GM23338 (cell line): ENCODE data around the gene PKD2L1. TPM values are rescaled to one million over a fixed set of nuclear protein-coding genes. Genes with fewer than 3 reads are reported as not detected.

Experiments used
- ATAC-seq: fragments of 200-7000 bp; cut with Tn5 transposase; 3 replicates; pipeline ENCODE4 v1.9.1; 2020
- DNase-seq: peaks from one replicate; pipeline ENCODE4 v3.0.0-alpha.2; 2015; ENCODE audit warnings: low spot score
- H2AFZ ChIP-seq: fragments of 200-600 bp; sonication (generic); 2 replicates; pipeline ENCODE4 v1.8.0; 2016; ENCODE audit warnings: antibody characterized with exemption, mild to moderate bottlenecking, moderate library complexity
- H3F3A ChIP-seq: fragments of 200-600 bp; sonication (generic); replicated peaks from 2 replicates; pipeline ENCODE4 v1.8.0; 2017; ENCODE audit warnings: antibody characterized with exemption, mixed run types, low read depth
- H3K27ac ChIP-seq: fragments of 200-600 bp; sonication (generic); 2 replicates; pipeline ENCODE4 v1.6.1; 2016; ENCODE audit warnings: low read depth
- H3K27me3 ChIP-seq: fragments of 200-600 bp; sonication (generic); 2 replicates; pipeline ENCODE4 v1.8.0; 2016; ENCODE audit warnings: mild to moderate bottlenecking, mixed run types, moderate library complexity; ENCODE audit not compliant: insufficient read depth
- H3K36me3 ChIP-seq: fragments of 200-600 bp; sonication (generic); 2 replicates; pipeline ENCODE4 v1.8.0; 2016; ENCODE audit warnings: mild to moderate bottlenecking; ENCODE audit not compliant: insufficient read depth
- H3K4me1 ChIP-seq: fragments of 200-600 bp; sonication (generic); 2 replicates; pipeline ENCODE4 v1.8.0; 2016; ENCODE audit warnings: mild to moderate bottlenecking, moderate library complexity; ENCODE audit not compliant: insufficient read depth
- H3K4me2 ChIP-seq: fragments of 200-600 bp; sonication (generic); 2 replicates; pipeline ENCODE4 v1.7.1; 2017; ENCODE audit warnings: mixed run types
- H3K4me3 ChIP-seq: fragments of 200-600 bp; sonication (generic); 2 replicates; pipeline ENCODE4 v1.6.1; 2016; ENCODE audit warnings: mixed run types
- H3K79me2 ChIP-seq: fragments of 200-600 bp; sonication (generic); replicated peaks from 2 replicates; pipeline ENCODE4 v1.8.0; 2017; ENCODE audit warnings: mild to moderate bottlenecking; ENCODE audit not compliant: insufficient read depth
- H3K9me2 ChIP-seq: fragments of 200-600 bp; sonication (generic); 2 replicates; pipeline ENCODE4 v1.8.0; 2017; ENCODE audit not compliant: insufficient read depth
- H4K20me1 ChIP-seq: fragments of 200-600 bp; sonication (generic); replicated peaks from 2 replicates; pipeline ENCODE4 v1.8.0; 2017; ENCODE audit warnings: mild to moderate bottlenecking; ENCODE audit not compliant: insufficient read depth
- H3K27ac Mint-ChIP-seq: 2 replicates; pipeline ENCODE4 v1.8.0; 2020; ENCODE audit warnings: inconsistent platforms, mild to moderate bottlenecking, moderate library complexity, mixed read lengths
- H3K27me3 Mint-ChIP-seq: 3 replicates; pipeline ENCODE4 v1.8.0; 2022; ENCODE audit warnings: low read depth, mild to moderate bottlenecking, moderate library complexity, mixed read lengths, inconsistent platforms; ENCODE audit not compliant: insufficient read depth, poor library complexity
- H3K36me3 Mint-ChIP-seq: 3 replicates; pipeline ENCODE4 v1.8.0; 2021; ENCODE audit warnings: low read depth, mild to moderate bottlenecking, inconsistent platforms, moderate library complexity, mixed read lengths
- H3K4me1 Mint-ChIP-seq: 3 replicates; pipeline ENCODE4 v1.8.0; 2020; ENCODE audit warnings: mild to moderate bottlenecking, inconsistent platforms, mixed read lengths
- H3K4me3 Mint-ChIP-seq: 3 replicates; pipeline ENCODE4 v1.8.0; 2021; ENCODE audit warnings: moderate library complexity, mild to moderate bottlenecking, inconsistent platforms, mixed read lengths
- H3K9me3 Mint-ChIP-seq: 3 replicates; pipeline ENCODE4 v1.8.0; 2020; ENCODE audit warnings: moderate library complexity, mild to moderate bottlenecking, inconsistent platforms, mixed read lengths
- CREB1 ChIP-seq: fragments of 250-450 bp; sonication (Bioruptor Pico); IDR thresholded peaks from 2 replicates; pipeline ENCODE4 v1.5.0; 2020; ENCODE audit warnings: low read depth, mild to moderate bottlenecking, moderate library complexity
- CTCF ChIP-seq, 2 experiments: fragments of 200-600 bp in 1 of 2; sonication (generic) in 1 of 2; conservative IDR thresholded peaks; 2 replicates each; pipeline versions ENCODE4 v1.5.1 to v1.6.1; 2016 to 2017; ENCODE audit warnings: antibody characterized with exemption in 2 of 2, low read depth in 2 of 2, mild to moderate bottlenecking in 2 of 2, moderate library complexity in 1 of 2
- ETS1 ChIP-seq: IDR thresholded peaks from 2 replicates; pipeline ENCODE4 v1.6.1; 2016; ENCODE audit warnings: antibody characterized with exemption
- EZH2 ChIP-seq: fragments of 200-600 bp; sonication (generic); IDR thresholded peaks from one replicate; pipeline ENCODE4 v1.8.0; 2017; ENCODE audit warnings: antibody characterized with exemption, mild to moderate bottlenecking, low read depth; ENCODE audit not compliant: unreplicated experiment
- EZH2phosphoT487 ChIP-seq: fragments of 200-600 bp; sonication (generic); IDR thresholded peaks from one replicate; pipeline ENCODE4 v1.8.1; 2018; ENCODE audit warnings: antibody characterized with exemption; ENCODE audit not compliant: unreplicated experiment
- JUNB ChIP-seq: IDR thresholded peaks from one replicate; pipeline ENCODE4 v1.6.1; 2016; ENCODE audit warnings: antibody characterized with exemption; ENCODE audit not compliant: unreplicated experiment
- NANOG ChIP-seq: IDR thresholded peaks from 2 replicates; pipeline ENCODE4 v1.6.1; 2016; ENCODE audit warnings: antibody characterized with exemption, borderline replicate concordance
- POLR2AphosphoS5 ChIP-seq: IDR thresholded peaks from 2 replicates; pipeline ENCODE4 v1.6.1; 2016; ENCODE audit warnings: antibody characterized with exemption, low read depth
- REST ChIP-seq: IDR thresholded peaks from one replicate; pipeline ENCODE4 v1.6.1; 2018; ENCODE audit warnings: antibody characterized with exemption; ENCODE audit not compliant: unreplicated experiment
- STAT1 ChIP-seq: IDR thresholded peaks from one replicate; pipeline ENCODE4 v1.6.1; 2016; ENCODE audit warnings: antibody characterized with exemption; ENCODE audit not compliant: unreplicated experiment
- ZNF114 ChIP-seq: fragments of 250-450 bp; sonication (Bioruptor Pico); IDR thresholded peaks from 2 replicates; pipeline ENCODE4 v1.5.0; 2020; ENCODE audit warnings: mild to moderate bottlenecking, moderate library complexity
- ZNF331 ChIP-seq: fragments of 250-450 bp; sonication (Bioruptor Pico); IDR thresholded peaks from 2 replicates; pipeline ENCODE4 v1.5.0; 2020; ENCODE audit warnings: low read depth, mild to moderate bottlenecking, moderate library complexity
- ZNF462 ChIP-seq: fragments of 250-450 bp; sonication (Bioruptor Pico); IDR thresholded peaks from 2 replicates; pipeline ENCODE4 v1.5.0; 2020; ENCODE audit warnings: mild to moderate bottlenecking, moderate library complexity
- polyA plus RNA-seq: library from polyadenylated mRNA; unstranded; fragments of >200 nt; fragmentation: Nextera tagmentation; extraction: Ambion mirVana; gene quantifications from 2 replicates; pipeline ENCODE4 v1.2.1, GENCODE V29; 2016
- total RNA-seq: library from RNA; depleted of rRNA; stranded (reverse); fragments of >200 nt; shearing (Covaris generic); gene quantifications from 2 replicates; pipeline ENCODE4 v1.2.3, GENCODE V29; 2014

Gene PKD2L1
- total and polyA plus RNA-seq, 2 experiments from 2014 or later = not detected

GRCh38 chr10:100306861-100307260 lies 23.2 kb downstream of the PKD2L1 start (continued):
- TF ChIP-seq ZNF462 (no peak), JUNB (no peak), NANOG (no peak), EZH2phosphoT487 (no peak), EZH2 (no peak), CREB1 (CRISPR knock-in tag) (no peak), ZNF331 (CRISPR knock-in tag) (no peak), POLR2AphosphoS5 (no peak), CTCF (conservative IDR thresholded peaks at IDR 0.05; ENCODE audit: low read depth in 2 of 2) (no peak)

GRCh38 chr10:100304414-100304813 lies 25.6 kb downstream of the PKD2L1 start:
- Histone ChIP-seq H3K4me2 (no peak overlapping the region), H3K4me1 (peaks cover 20% of the 10 kb centered on the region), H3K79me2 (no peaks in the 10 kb centered on the region), H3K27ac (no peak overlapping the region), H2AFZ (no peak overlapping the region), H3K4me3 (no peak overlapping the region), H3K27me3 (no peaks in the 10 kb centered on the region), H3F3A (no peaks in the 10 kb centered on the region), H4K20me1 (no peaks in the 10 kb centered on the region), H3K36me3 (no peaks in the 10 kb centered on the region), H3K9me2 (no peaks in the 10 kb centered on the region)
- H3K27ac Mint-ChIP-seq = no peak overlapping the region
- TF ChIP-seq STAT1 = no peak
- TF ChIP-seq JUNB = no peak
- no peak for TF ChIP-seq CREB1 (CRISPR knock-in tag)
- TF ChIP-seq EZH2phosphoT487 = no peak
- TF ChIP-seq EZH2 = no peak
- no peak for TF ChIP-seq NANOG
- no peak for TF ChIP-seq ZNF114 (CRISPR knock-in tag)
- TF ChIP-seq REST = no peak
- TF ChIP-seq ETS1 = no peak
- H3K36me3 Mint-ChIP-seq = peaks cover 12% of the 10 kb centered on the region; the same call in 1 of the 3 replicates
- peaks cover 29% of the 10 kb centered on the region for H3K4me1 Mint-ChIP-seq
- no peak for DNase-seq
- peaks cover 23% of the 10 kb centered on the region for H3K27me3 Mint-ChIP-seq
- ATAC-seq = no peak
- peaks cover 23% of the 10 kb centered on the region for H3K9me3 Mint-ChIP-seq
- no peak overlapping the region for H3K4me3 Mint-ChIP-seq
